ENCODE measurements around the gene PGGT1B.

Gene PGGT1B

GRCh38 chr5:115181757-115182156, 80.9 kb downstream of the PGGT1B start:
- peaks cover 4% of the 10 kb centered on the region for H3K4me1 ChIP-seq (ENCODE audit: insufficient read depth, low read length, severe bottlenecking)
- H3K4me3 ChIP-seq (ENCODE audit: low read depth, low read length, poor library complexity, severe bottlenecking): no peak overlapping the region
- H3K36me3 ChIP-seq (ENCODE audit: insufficient read depth, low read length): no peaks in the 10 kb centered on the region
- no peaks in the 10 kb centered on the region for H3K9me2 ChIP-seq (ENCODE audit: low read depth, low read length)
- H3K9me3 ChIP-seq (ENCODE audit: low read length): no peaks in the 10 kb centered on the region
- H3K9ac ChIP-seq (ENCODE audit: low read length): no peak overlapping the region
- no peaks in the 10 kb centered on the region for H3F3A ChIP-seq (ENCODE audit: insufficient read depth, low read length)
- no peak overlapping the region for H3K27ac ChIP-seq (ENCODE audit: low read depth, low read length, poor library complexity, severe bottlenecking)
- H2AFZ ChIP-seq (ENCODE audit: low read length): no peak overlapping the region
- H4K20me1 ChIP-seq (ENCODE audit: insufficient read depth, low read length): no peaks in the 10 kb centered on the region
- TF ChIP-seq EZH2 (IDR thresholded peaks at IDR 0.05; ENCODE audit: borderline replicate concordance, low read length) (no peak), CTCF (IDR thresholded peaks at IDR 0.05; ENCODE audit: low read length) (no peak)
- H3K27me3 ChIP-seq (ENCODE audit: insufficient read depth, low read length): peaks cover 5% of the 10 kb centered on the region; the same call in 1 of the 2 replicates
- no peaks in the 10 kb centered on the region for H3K79me2 ChIP-seq (ENCODE audit: insufficient read depth, low read length)
- H3K4me2 ChIP-seq (ENCODE audit: low read length): no peak overlapping the region

GRCh38 chr5:115180165-115180709, 82.4 kb downstream of the PGGT1B start:
- Histone ChIP-seq H3K4me2 (ENCODE audit: low read length) (peak overlapping the region; percentile 64), H3K27me3 (ENCODE audit: insufficient read depth, low read length) (peaks cover 5% of the 10 kb centered on the region; the same call in 1 of the 2 replicates), H3K9me2 (ENCODE audit: low read depth, low read length) (no peaks in the 10 kb centered on the region), H3K4me3 (ENCODE audit: low read depth, low read length, poor library complexity, severe bottlenecking) (peak overlapping the region; percentile 46), H4K20me1 (ENCODE audit: insufficient read depth, low read length) (no peaks in the 10 kb centered on the region), H3K9ac (ENCODE audit: low read length) (no peak overlapping the region), H3F3A (ENCODE audit: insufficient read depth, low read length) (no peaks in the 10 kb centered on the region), H2AFZ (ENCODE audit: low read length) (no peak overlapping the region), H3K79me2 (ENCODE audit: insufficient read depth, low read length) (no peaks in the 10 kb centered on the region), H3K27ac (ENCODE audit: low read depth, low read length, poor library complexity, severe bottlenecking) (no peak overlapping the region), H3K36me3 (ENCODE audit: insufficient read depth, low read length) (no peaks in the 10 kb centered on the region), H3K4me1 (ENCODE audit: insufficient read depth, low read length, severe bottlenecking) (peaks cover 4% of the 10 kb centered on the region), H3K9me3 (ENCODE audit: low read length) (no peaks in the 10 kb centered on the region)
- TF ChIP-seq EZH2 (IDR thresholded peaks at IDR 0.05; ENCODE audit: borderline replicate concordance, low read length) (no peak), CTCF (IDR thresholded peaks at IDR 0.05; ENCODE audit: low read length) (no peak)

- Histone ChIP-seq H3F3A (ENCODE audit: insufficient read depth, low read length) (no peaks in the 10 kb centered on the region), H3K79me2 (ENCODE audit: insufficient read depth, low read length) (no peaks in the 10 kb centered on the region), H3K4me3 (ENCODE audit: low read depth, low read length, poor library complexity, severe bottlenecking) (peak overlapping the region; percentile 46), H3K27ac (ENCODE audit: low read depth, low read length, poor library complexity, severe bottlenecking) (no peak overlapping the region), H3K9me2 (ENCODE audit: low read depth, low read length) (no peaks in the 10 kb centered on the region), H3K36me3 (ENCODE audit: insufficient read depth, low read length) (no peaks in the 10 kb centered on the region), H3K4me2 (ENCODE audit: low read length) (peak overlapping the region; percentile 64), H4K20me1 (ENCODE audit: insufficient read depth, low read length) (no peaks in the 10 kb centered on the region), H2AFZ (ENCODE audit: low read length) (no peak overlapping the region), H3K9me3 (ENCODE audit: low read length) (no peaks in the 10 kb centered on the region), H3K4me1 (ENCODE audit: insufficient read depth, low read length, severe bottlenecking) (peaks cover 4% of the 10 kb centered on the region), H3K9ac (ENCODE audit: low read length) (no peak overlapping the region), H3K27me3 (ENCODE audit: insufficient read depth, low read length) (peaks cover 5% of the 10 kb centered on the region; the same call in 1 of the 2 replicates)
- TF ChIP-seq CTCF (IDR thresholded peaks at IDR 0.05; ENCODE audit: low read length) (no peak), EZH2 (IDR thresholded peaks at IDR 0.05; ENCODE audit: borderline replicate concordance, low read length) (no peak)
These were observed 83.1 kb downstream of the PGGT1B start for GRCh38 chr5:115179394-115180164.

All from OCI-LY1 (cell line).